Measurements from ENCODE around the gene GNPTAB.

GRCh38 chr12:101714877-101715444 lies 115.8 kb downstream of the GNPTAB start:
- no peak for TF ChIP-seq POLR2A (IDR thresholded peaks at IDR 0.05; ENCODE audit: low read length)
- no peak for TF ChIP-seq GATA1 (IDR thresholded peaks at IDR 0.05; ENCODE audit: low read depth, low read length)

Data from erythroblast (primary cell).